ENCODE measurements around the gene PCDHA1. TPM values are rescaled to one million over a fixed set of nuclear protein-coding genes. Genes with fewer than 3 reads are reported as not detected.

Gene PCDHA1
- total and polyA plus RNA-seq, 2 of the 13 experiments (the other 11 are each of a cell fraction or from before 2014, with no cell fraction given): not detected

DNA sequence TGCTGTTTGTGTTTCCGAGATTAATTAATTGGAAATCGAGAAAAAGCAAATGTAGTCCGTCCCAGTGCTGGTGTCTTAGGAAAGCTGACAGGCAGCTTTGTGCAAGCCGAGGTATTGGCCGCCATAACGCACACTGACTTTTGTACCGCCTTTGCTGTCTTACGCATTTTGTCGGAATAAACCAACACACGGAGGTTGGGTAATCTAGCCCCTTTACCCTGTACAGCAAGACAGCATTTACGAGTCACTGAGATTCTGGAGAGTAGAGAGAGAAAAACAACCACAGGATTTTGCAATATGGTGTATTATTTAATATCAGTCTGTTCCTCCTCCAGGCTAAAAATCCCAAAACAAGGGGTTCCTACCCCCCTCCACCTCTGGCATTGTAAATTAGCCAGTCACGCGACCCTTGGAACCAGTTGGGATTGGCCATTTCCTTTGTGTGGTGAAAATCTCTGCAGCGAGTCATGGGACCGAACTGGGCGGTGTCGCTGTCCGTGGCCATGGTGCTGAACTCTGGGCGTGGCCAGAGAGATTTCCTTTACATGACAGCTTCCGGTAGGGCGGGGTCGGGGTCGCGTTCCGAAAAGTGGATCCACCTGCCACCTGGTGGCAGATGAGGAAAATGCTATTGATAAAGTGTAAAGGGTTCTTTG lies 255.0 kb downstream of the PCDHA1 start (continued):
- TF ChIP-seq, protein P1, sequence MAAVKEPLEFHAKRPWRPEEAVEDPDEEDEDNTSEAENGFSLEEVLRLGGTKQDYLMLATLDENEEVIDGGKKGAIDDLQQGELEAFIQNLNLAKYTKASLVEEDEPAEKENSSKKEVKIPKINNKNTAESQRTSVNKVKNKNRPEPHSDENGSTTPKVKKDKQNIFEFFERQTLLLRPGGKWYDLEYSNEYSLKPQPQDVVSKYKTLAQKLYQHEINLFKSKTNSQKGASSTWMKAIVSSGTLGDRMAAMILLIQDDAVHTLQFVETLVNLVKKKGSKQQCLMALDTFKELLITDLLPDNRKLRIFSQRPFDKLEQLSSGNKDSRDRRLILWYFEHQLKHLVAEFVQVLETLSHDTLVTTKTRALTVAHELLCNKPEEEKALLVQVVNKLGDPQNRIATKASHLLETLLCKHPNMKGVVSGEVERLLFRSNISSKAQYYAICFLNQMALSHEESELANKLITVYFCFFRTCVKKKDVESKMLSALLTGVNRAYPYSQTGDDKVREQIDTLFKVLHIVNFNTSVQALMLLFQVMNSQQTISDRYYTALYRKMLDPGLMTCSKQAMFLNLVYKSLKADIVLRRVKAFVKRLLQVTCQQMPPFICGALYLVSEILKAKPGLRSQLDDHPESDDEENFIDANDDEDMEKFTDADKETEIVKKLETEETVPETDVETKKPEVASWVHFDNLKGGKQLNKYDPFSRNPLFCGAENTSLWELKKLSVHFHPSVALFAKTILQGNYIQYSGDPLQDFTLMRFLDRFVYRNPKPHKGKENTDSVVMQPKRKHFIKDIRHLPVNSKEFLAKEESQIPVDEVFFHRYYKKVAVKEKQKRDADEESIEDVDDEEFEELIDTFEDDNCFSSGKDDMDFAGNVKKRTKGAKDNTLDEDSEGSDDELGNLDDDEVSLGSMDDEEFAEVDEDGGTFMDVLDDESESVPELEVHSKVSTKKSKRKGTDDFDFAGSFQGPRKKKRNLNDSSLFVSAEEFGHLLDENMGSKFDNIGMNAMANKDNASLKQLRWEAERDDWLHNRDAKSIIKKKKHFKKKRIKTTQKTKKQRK (IDR thresholded peaks at IDR 0.05; ENCODE audit: low read length): no peak
- peak; percentile 30; the same call in 1 of the 2 replicates for TF ChIP-seq ZNF747 (CRISPR knock-in tag; IDR thresholded peaks at IDR 0.05; ENCODE audit: borderline replicate concordance)

DNA sequence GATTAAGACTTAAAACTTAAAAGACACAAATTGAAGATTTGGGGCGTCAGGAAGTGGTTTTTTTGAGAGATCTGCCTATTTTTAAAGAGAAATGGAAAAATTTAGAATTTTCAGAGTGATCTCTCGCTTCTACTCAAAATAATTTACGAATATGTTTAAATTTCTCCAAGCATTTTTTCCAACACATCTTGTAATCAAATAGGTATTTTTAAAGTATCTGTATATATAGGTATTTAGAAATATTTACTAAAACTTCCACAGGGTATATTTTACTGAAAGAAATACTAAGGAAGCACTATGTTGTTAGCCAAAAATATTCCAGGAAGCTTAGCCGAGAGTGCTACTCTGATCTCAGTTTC lies 255.5 kb downstream of the PCDHA1 start:
- CTCF ChIA-PET (ENCODE audit: low intra/inter-chr PET ratio, low total read pairs): interaction anchor here (0.7 to 4.3 kb wide), 5 partner anchors 159 to 200 kb away, joined by 3 to 37 read pairs (median 6); partner anchors contain the start of genes PCDHA10, PCDHA11, PCDHA13 and PCDHA8

More for the DNA sequence above, 255.5 kb downstream of the PCDHA1 start:
- FAIRE-seq (no peak), ATAC-seq (no peak), DNase-seq (ENCODE audit: low spot score) (no peak)
- no peaks in the 10 kb centered on the region for H3K4me1 ChIP-seq (ENCODE audit: insufficient read depth, low read length)
- 0 out of 2 replicates have a peak, but pooled peaks cover 7% of the 10 kb centered on the region for H3K9me3 ChIP-seq (ENCODE audit: low read length)
- POLR2A ChIA-PET: no interaction called here
- H3K4me3 ChIP-seq (replicated peaks in 1 of 3; ENCODE audit: insufficient read depth in 1 of 3, low read depth in 2 of 3, low read length in 3 of 3): no peak overlapping the region
- H4K20me1 ChIP-seq (ENCODE audit: insufficient read depth, low read length): no peaks in the 10 kb centered on the region
- no peaks in the 10 kb centered on the region for H3K79me2 ChIP-seq (ENCODE audit: insufficient read depth, low read length)
- H3K9ac ChIP-seq (ENCODE audit: insufficient read depth, low read depth, low read length): no peak overlapping the region
- in situ Hi-C loops (cut with HindIII; ENCODE audit: extremely low pct_ligation_motif_present, low pct_unique_long_range_greater_than_20kb) (loop anchor here (5.0 kb wide), 1 partner anchor 174 kb away; the partner anchor contains the start of gene PCDHA11), intact Hi-C loops (cut with micrococcal nuclease; ENCODE audit: unreplicated experiment) (loop anchor here (1.0 kb wide), 3 partner anchors 159 to 200 kb away; partner anchors contain the start of genes PCDHA11, PCDHA13 and PCDHA8)
- H3K36me3 ChIP-seq (replicated peaks in 1 of 2; ENCODE audit: control insufficient read depth in 1 of 2, insufficient read depth in 2 of 2, low read length in 2 of 2): no peaks in the 10 kb centered on the region
- no peak for TF ChIP-seq ONECUT2 (CRISPR knock-in tag; IDR thresholded peaks at IDR 0.05)
- TF ChIP-seq, protein P2, sequence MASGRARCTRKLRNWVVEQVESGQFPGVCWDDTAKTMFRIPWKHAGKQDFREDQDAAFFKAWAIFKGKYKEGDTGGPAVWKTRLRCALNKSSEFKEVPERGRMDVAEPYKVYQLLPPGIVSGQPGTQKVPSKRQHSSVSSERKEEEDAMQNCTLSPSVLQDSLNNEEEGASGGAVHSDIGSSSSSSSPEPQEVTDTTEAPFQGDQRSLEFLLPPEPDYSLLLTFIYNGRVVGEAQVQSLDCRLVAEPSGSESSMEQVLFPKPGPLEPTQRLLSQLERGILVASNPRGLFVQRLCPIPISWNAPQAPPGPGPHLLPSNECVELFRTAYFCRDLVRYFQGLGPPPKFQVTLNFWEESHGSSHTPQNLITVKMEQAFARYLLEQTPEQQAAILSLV (CRISPR knock-in tag; IDR thresholded peaks at IDR 0.05; ENCODE audit: borderline replicate concordance): no peak
- no peak for TF ChIP-seq ZNF776 (CRISPR knock-in tag; IDR thresholded peaks at IDR 0.05)
- TF ChIP-seq, protein P3, sequence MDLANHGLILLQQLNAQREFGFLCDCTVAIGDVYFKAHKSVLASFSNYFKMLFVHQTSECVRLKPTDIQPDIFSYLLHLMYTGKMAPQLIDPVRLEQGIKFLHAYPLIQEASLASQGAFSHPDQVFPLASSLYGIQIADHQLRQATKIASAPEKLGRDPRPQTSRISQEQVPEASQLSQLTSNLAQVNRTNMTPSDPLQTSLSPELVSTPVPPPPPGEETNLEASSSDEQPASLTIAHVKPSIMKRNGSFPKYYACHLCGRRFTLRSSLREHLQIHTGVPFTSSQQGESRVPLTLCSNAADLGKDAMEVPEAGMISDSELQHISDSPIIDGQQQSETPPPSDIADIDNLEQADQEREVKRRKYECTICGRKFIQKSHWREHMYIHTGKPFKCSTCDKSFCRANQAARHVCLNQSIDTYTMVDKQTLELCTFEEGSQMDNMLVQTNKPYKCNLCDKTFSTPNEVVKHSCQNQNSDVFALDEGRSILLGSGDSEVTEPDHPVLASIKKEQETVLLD (CRISPR knock-in tag; IDR thresholded peaks at IDR 0.05; ENCODE audit: low read depth): no peak
- no peak for TF ChIP-seq HHEX (CRISPR knock-in tag; IDR thresholded peaks at IDR 0.05)
- no peak for TF ChIP-seq ISL2 (CRISPR knock-in tag; IDR thresholded peaks at IDR 0.05)
- TF ChIP-seq ZNF772 (CRISPR knock-in tag; IDR thresholded peaks at IDR 0.05): no peak
- TF ChIP-seq MED13 (CRISPR knock-in tag; IDR thresholded peaks at IDR 0.05): no peak
- TF ChIP-seq ZNF12 (CRISPR knock-in tag; IDR thresholded peaks at IDR 0.05): no peak
- no peak for TF ChIP-seq ZNF709 (CRISPR knock-in tag; IDR thresholded peaks at IDR 0.05)
- TF ChIP-seq ETV6 (CRISPR knock-in tag; conservative IDR thresholded peaks at IDR 0.05): no peak
- TF ChIP-seq ZNF558 (CRISPR knock-in tag; IDR thresholded peaks at IDR 0.05; ENCODE audit: borderline replicate concordance): no peak
- H3K27me3 ChIP-seq (ENCODE audit: control insufficient read depth in 1 of 2, insufficient read depth in 2 of 2, low read length in 2 of 2): no peaks in the 10 kb centered on the region
- no peak overlapping the region for H2AFZ ChIP-seq (ENCODE audit: low read length)
- BruUV-seq (replicated peaks): no TSS peak
- no peak overlapping the region for H3K27ac ChIP-seq (ENCODE audit: extremely low read length, insufficient read depth, low read length)
- WGBS (ENCODE audit: low lambda C conversion rate): 1% methylated on average over 4 of the region's 4 CpGs
- no peak overlapping the region for H3K4me2 ChIP-seq (ENCODE audit: low read depth, low read length)
